HL-60/S4 (cell line): ENCODE measurements around the gene OR2V1.
"Not testable (repeated sequence)": the region's sequence is repeated elsewhere in the genome, so short reads cannot be mapped to it uniquely, and the experiment has no call there.

Source experiments
- in situ Hi-C: fragments of 300-500 bp; cut with MboI; formaldehyde crosslinking; loops from 2 replicates; pipeline ENCODE4 v1.14.3; 2022; ENCODE audit warnings: low sequenced_read_pairs

Gene OR2V1

GRCh38 chr5:181130832-181131496 lies at the start of gene OR2V1:
OR2V1 (minus strand) TSS chr5:181131169; CDS start chr5:181125304, 5,865 bp downstream.
- in situ Hi-C loops, result no loop called here

- in situ Hi-C loops, result not testable (repeated sequence)
These were observed 46.6 kb upstream of the OR2V1 start for GRCh38 chr5:181177559-181177958.

GRCh38 chr5:181176254-181176952 lies 45.4 kb upstream of the OR2V1 start:
- in situ Hi-C loops, result no loop called here

GRCh38 chr5:181173420-181174342 lies 42.7 kb upstream of the OR2V1 start:
- in situ Hi-C loops, result no loop called here

GRCh38 chr5:181173027-181173419 lies 42.1 kb upstream of the OR2V1 start:
- in situ Hi-C loops, result no loop called here

- in situ Hi-C loops, result no loop called here
These were observed 40.8 kb upstream of the OR2V1 start for GRCh38 chr5:181171782-181172181.

GRCh38 chr5:181170996-181171395 lies 40.0 kb upstream of the OR2V1 start:
- in situ Hi-C loops, result no loop called here

- in situ Hi-C loops, result no loop called here
These were observed 39.4 kb upstream of the OR2V1 start for GRCh38 chr5:181170237-181170825.

GRCh38 chr5:181169459-181170236 lies 38.7 kb upstream of the OR2V1 start:
- in situ Hi-C loops, result not testable (repeated sequence)

GRCh38 chr5:181168595-181169118 lies 37.7 kb upstream of the OR2V1 start:
- in situ Hi-C loops, result no loop called here

- in situ Hi-C loops, result no loop called here
These were observed 37.0 kb upstream of the OR2V1 start for GRCh38 chr5:181167814-181168488.

GRCh38 chr5:181166812-181167733 lies 36.1 kb upstream of the OR2V1 start:
- in situ Hi-C loops, result no loop called here

GRCh38 chr5:181164076-181164952 lies 33.3 kb upstream of the OR2V1 start:
- in situ Hi-C loops, result no loop called here

GRCh38 chr5:181163487-181164075 lies 32.6 kb upstream of the OR2V1 start:
- in situ Hi-C loops, result no loop called here

GRCh38 chr5:181161534-181162175 lies 30.7 kb upstream of the OR2V1 start:
- in situ Hi-C loops, result no loop called here

GRCh38 chr5:181160755-181161533 lies 30.0 kb upstream of the OR2V1 start:
- in situ Hi-C loops, result not testable (repeated sequence)
